Motor neuron (in vitro differentiated cells): ENCODE data around the gene SNX32. TPM values are rescaled to one million over a fixed set of nuclear protein-coding genes. Genes with fewer than 3 reads are reported as not detected.

Experiments
- ATAC-seq, 8 experiments: fragments of 200-7000 bp; cut with Tn5 transposase; replicated peaks in 6 of 8; 2 replicates each; pipeline ENCODE4 v1.8.0; 2021; ENCODE audit warnings: mild to moderate bottlenecking in 8 of 8, moderate library complexity in 8 of 8
- H3K27ac ChIP-seq, 2 donors: fragments of 250-450 bp; sonication (Bioruptor Pico); 2 replicates each; pipeline ENCODE4 v1.9.0; 2021; ENCODE audit warnings: antibody characterized with exemption in 2 of 2, mild to moderate bottlenecking in 2 of 2, moderate library complexity in 1 of 2
- H3K4me1 ChIP-seq, 2 donors: fragments of 250-450 bp; sonication (Bioruptor Pico); replicated peaks in 1 of 2; 2 replicates each; pipeline ENCODE4 v1.6.1; 2021; ENCODE audit warnings: antibody characterized with exemption in 2 of 2, mild to moderate bottlenecking in 2 of 2, moderate library complexity in 1 of 2
- H3K4me3 ChIP-seq, 5 donors: fragments of 250-450 bp; sonication (Bioruptor Pico); 2 replicates each; pipeline ENCODE4 v1.9.0; 2021; ENCODE audit warnings: antibody characterized with exemption in 5 of 5, mild to moderate bottlenecking in 5 of 5, moderate library complexity in 4 of 5
- WGBS, 10 experiments: fragments of 450-650 bp; shearing (Covaris generic); methylation state at CpG; one replicate each; pipeline ENCODE4 v1.0.0; 2022; 5-methylcytosine and 5-hydroxymethylcytosine counted together
- in situ Hi-C, 9 experiments: fragments of 400-800 bp; cut with MboI; loops; one replicate each; pipeline ENCODE4 v1.15.0; 2021; ENCODE audit warnings: low sequenced_read_pairs in 9 of 9, low pct_unique_long_range_greater_than_20kb in 2 of 9; ENCODE audit not compliant: unreplicated experiment in 9 of 9
- total RNA-seq, 8 experiments: library from RNA; unstranded; fragments of 300-600 nt; gene quantifications; 2 replicates each; pipeline versions ENCODE4 v1.2.3 to v1.2.4, GENCODE V29; 2022

The SNX32 gene
- total RNA-seq, 8 experiments from 2014 or later, result 1.5 to 6.7 (median 4.2) TPM

DNA sequence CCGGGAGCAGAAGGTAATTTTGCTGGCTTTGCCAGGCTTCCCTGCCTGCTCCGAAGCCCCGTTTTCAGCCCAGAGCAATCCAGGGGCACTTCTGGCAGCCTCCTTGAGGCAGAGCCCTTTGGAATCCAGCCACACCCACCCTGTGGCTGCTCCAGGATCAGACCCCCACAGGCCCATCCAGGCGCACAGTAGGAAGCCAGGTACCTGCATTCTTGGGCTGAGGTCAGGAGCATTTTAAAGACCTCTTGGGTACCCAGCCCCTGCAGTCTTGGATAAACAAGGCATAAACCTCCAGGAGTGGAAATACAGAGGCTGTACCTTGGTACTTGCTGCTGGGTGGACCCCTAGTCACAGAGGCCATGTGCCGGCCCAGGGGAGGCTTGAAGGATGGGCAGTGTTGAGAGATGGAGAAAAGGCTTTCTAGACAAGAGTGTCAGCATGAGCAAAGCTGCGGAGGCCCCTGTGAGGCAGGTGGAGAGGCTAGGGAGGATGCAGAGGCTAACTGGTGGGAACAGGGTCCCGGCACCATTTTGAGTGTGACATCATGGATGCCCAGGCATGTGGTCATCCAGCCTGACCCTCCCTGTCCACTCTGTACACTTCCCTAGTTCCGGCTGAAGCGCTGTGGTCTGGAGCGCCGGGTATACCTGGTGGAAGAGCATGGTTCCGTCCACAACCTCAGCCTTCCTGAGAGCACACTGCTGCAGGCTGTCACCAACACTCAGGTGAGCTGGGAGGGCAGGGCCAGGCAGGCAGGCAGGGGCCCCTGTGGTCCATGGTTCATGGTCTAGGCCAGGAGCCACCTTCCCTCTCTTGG is 30.3 kb downstream of the SNX32 start:
- Histone ChIP-seq H3K4me1 (peaks cover 6 to 8% of the 10 kb centered on the region in 2 donors), H3K27ac (no peak overlapping the region), H3K4me3 (no peak overlapping the region)
- ATAC-seq, result no peak
- WGBS, 10 experiments, result 80 to 100% (median 87%) methylated on average over 1 to 8 of the region's 12 CpGs; no CpG with 5 or more reads in 7 of the 10 experiments
- in situ Hi-C loops, result no loop called here

DNA sequence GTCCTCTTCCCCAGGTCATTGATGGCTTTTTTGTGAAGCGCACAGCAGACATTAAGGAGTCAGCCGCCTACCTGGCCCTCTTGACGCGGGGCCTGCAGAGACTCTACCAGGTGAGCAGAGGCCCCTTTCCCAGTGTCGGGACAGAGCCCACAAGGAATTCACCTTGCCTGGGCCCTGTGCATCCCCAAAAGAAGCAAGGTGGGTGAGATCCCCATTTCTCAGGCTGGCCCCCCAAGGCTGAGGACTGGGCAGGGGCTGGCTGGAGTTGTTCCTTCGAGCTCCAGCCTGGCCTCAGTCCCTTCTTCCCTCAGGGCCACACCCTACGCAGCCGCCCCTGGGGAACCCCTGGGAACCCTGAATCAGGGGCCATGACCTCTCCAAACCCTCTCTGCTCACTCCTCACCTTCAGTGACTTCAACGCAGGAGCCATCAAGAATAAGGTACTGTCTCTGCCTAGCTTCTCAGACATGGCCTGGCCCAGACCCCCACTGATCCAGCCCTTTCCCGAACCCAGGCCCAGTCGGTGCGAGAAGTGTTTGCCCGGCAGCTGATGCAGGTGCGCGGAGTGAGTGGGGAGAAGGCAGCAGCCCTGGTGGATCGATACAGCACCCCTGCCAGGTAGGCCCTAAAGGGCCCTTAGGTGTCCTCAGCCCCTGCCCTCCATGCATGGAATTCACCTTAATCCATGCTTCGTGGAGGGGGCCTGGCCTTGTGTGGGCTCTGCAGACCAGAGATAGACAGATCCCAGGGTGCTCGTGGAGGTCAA is 31.1 kb downstream of the SNX32 start:
- H3K4me3 ChIP-seq, result no peak overlapping the region
- WGBS, 10 experiments, result 73 to 100% (median 93%) methylated on average over 2 to 9 of the region's 18 CpGs; no CpG with 5 or more reads in 2 of the 10 experiments
- H3K4me1 ChIP-seq, result peaks cover 6 to 8% of the 10 kb centered on the region in 2 donors
- H3K27ac ChIP-seq, result no peak overlapping the region
- no peak for ATAC-seq
- in situ Hi-C loops, result no loop called here

DNA sequence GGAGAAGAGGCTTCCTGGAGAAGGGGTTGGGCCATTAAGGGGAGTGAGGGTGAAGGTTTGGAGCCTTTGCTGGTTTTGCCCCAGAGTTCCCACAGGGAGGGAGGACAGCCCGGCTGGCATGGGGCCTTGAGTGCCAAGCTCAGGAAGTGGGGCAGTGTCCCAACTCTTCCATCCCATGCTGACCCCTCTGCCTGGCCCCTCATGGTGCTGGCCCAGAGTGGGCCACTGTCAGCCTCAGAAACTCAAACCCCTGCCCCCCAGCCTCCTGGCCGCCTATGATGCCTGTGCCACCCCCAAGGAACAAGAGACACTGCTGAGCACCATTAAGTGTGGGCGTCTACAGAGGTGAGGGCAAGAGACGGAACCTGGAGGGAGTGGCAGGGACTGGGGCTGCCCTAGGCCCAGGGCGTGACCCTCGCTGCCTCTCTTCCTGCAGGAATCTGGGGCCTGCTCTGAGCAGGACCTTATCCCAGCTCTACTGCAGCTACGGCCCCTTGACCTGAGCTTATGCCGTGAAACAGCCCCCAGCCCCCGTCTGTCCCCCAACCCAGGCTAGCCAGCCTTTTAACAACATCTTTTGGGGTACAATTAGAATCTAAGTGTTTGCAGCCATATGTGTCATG is 31.9 kb downstream of the SNX32 start:
- Histone ChIP-seq H3K4me1 (peaks cover 6 to 9% of the 10 kb centered on the region in 2 donors), H3K27ac (no peak overlapping the region), H3K4me3 (no peak overlapping the region)
- whole genome bisulfite sequencing, 10 experiments, result 80 to 100% (median 86%) methylated on average over 2 to 3 of the region's 9 CpGs; no CpG with 5 or more reads in 7 of the 10 experiments
- in situ Hi-C loops, result no loop called here
- ATAC-seq, result no peak

DNA sequence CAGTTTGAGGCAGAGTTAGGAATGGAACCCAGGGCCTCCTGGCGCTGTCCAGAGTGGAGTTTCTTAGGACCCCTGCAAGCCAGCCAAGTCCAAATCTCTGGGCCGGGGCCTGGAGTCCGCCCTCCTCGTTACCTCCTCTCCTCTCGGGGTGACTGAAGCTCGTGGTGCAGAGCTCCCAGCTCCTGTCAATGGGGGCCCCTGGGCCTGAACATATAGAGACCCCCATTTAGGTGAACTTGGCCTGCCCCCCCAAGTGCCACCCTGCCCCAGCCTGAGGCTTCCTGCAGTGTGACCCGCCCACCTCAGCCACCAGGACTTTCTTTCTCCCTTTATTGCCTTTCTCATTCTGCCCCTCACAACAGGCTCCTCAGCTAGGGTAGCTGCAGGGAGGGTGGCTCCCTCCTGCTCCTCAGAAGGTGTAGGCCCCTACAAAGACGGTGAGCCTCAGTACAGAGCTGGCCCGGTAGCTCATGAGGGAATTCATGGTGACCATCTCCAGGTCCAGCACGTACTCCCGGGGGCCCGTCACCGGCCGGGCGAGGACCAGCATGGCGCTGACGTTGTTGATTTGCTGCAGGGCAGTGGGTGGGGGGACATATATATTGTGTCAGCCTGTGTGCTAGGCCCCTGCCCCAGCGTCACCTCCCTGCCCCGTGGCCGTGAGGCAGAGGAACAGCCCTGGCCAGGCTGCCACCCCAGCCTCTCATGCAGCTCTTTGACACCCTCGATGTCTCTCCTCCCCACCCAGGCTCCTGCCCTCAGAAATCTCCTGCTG is 32.9 kb downstream of the SNX32 start:
- Histone ChIP-seq H3K4me1 (peaks cover 8 to 14% of the 10 kb centered on the region in 2 donors), H3K27ac (no peak overlapping the region), H3K4me3 (no peak overlapping the region)
- in situ Hi-C loops, result no loop called here
- WGBS, 10 experiments, result 33 to 100% (median 90%) methylated on average over 1 to 13 of the region's 21 CpGs; no CpG with 5 or more reads in 5 of the 10 experiments
- ATAC-seq, result no peak

DNA sequence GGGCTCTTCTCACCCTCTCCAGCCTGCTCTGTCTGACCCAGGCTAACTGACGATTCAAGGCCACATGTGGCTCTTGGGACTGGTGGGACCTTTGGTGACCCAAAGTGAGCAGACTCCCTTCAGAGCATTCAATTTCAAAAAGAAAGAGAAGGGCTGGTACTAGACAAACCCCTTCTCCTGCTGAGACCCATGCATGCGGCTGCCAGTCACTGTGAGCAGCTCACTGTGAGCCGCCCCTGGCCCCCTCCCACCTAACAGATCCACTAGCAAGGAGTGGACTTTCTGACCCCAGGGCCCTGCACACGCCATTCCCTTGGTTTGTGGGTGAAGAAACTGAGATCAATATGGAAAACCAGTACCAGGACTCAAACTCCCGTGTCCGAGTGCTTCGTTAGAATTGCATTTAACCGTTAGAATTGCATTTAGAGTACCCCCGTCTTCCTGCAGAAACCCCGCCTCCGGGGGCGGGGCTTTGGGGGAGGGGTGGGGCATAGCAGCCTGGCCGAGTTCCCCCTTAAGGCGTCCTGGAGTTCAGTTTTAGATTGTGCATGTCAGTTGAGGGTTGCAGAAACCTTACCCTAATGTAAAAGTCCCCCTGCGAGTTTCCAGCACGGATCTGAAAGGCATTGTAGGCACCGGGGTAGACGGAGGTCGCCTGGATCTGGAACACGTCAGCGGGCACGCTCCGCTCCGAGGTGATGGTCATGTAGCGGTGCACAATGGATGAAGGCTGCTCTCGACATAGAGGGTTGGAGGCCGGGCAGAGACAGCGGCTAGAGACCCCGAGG is 33.7 kb downstream of the SNX32 start:
- H3K27ac ChIP-seq, result no peak overlapping the region
- in situ Hi-C loops, result no loop called here
- WGBS, 10 experiments, result 22 to 53% (median 33%) methylated on average over 2 to 7 of the region's 29 CpGs; no CpG with 5 or more reads in 6 of the 10 experiments

DNA sequence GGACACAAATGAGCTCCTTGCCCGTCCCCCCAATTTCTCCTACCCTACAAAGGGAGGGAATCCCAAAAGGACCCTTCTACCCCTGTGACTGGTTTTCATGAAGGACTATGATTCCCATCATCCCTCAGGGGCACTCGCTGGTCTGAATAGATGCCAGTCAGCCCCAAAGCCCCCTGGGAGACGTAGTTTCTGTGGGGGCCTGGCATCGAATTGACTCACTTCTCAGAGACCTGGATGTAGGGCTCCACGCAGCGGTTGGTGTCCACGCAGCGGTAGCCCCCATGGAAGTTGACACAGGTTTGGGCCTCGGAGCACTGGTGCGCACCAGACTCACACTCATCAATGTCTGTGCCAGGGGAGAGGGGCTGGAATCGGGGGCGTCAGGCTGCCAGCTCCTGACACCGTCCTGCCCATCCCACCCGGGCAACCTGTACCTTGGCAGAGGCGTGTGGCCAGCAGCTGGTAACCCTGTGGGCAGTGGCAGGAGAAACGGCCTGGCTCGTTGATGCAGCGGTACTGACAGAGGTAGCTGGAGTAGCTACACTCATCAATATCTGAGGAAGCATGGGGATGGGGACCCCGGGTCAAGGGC is 34.4 kb downstream of the SNX32 start:
- no peak overlapping the region for H3K27ac ChIP-seq
- in situ Hi-C loops, result no loop called here
- peak in 5 of 8 experiments; percentile 18 to 43 (median 35) for ATAC-seq
- peak overlapping the region in 1 of 5 donors; percentile 21 for H3K4me3 ChIP-seq
- 48 to 100% (median 57%) methylated on average over 2 to 5 of the region's 19 CpGs; no CpG with 5 or more reads in 6 of the 10 experiments for WGBS, 10 experiments
- peaks cover 8 to 28% of the 10 kb centered on the region in 2 donors for H3K4me1 ChIP-seq

More for the DNA sequence above, 33.7 kb downstream of the SNX32 start:
- peaks cover 8 to 22% of the 10 kb centered on the region in 2 donors for H3K4me1 ChIP-seq
- H3K4me3 ChIP-seq, result peak overlapping the region in 1 of 5 donors; percentile 21
- peak in 5 of 8 experiments; percentile 1 to 28 (median 10) for ATAC-seq

DNA sequence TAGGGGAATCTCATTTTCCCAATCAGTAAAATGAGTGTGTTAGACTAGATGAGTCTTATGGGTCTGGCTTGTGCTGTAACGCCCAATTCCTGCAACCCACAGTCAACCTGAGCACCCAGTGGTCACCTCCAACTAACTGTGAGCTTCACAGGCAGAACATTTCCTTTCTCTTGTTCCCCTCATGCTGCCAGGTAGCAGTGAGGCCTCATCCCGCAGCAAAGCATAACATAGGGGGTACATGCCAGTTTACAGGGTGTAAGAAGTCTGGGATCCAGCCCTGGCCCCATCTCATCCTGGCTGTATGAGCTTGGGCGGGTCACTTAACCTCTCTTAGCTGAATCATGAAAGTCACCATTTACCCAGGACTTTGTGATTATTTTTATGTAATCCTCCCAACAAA is 35.1 kb downstream of the SNX32 start:
- ATAC-seq, result no peak
- Histone ChIP-seq H3K4me3 (no peak overlapping the region), H3K4me1 (peaks cover 8 to 32% of the 10 kb centered on the region in 2 donors), H3K27ac (no peak overlapping the region)
- in situ Hi-C loops, result no loop called here
- 60 to 100% (median 100%) methylated on average over 1 to 2 of the region's 3 CpGs; no CpG with 5 or more reads in 3 of the 10 experiments for WGBS, 10 experiments

DNA sequence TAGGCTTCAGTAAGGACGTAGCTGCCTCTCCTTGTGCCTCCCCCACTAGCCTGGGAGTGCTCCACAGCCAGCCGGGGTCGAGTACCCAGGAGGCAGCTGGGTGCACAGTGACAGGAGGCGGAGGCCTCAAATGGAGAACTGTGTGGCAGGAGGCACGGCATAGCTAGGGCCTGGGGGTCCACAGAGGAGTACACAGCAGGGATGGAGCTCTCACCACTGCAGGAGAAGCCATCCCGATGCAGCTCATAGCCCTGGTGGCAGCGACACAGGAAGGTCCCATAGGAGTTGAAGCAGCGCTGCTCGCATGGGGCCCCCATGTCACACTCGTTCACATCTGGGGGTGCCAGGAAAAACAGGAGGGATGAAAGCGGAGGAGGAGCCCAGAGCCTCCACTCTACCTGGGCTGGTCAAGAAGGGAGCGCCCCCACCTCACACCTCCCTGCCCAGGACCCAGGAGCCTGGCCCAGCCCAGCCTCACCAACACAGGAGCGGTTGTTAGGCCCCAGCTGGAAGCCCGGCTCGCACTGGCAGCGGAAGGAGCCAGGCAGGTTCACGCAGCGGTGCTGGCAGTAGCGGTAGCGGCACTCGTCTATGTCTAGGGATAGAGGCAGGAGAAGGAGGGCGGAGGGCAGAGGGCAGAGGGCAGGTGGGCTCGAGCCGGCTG is 36.0 kb downstream of the SNX32 start:
- H3K27ac ChIP-seq, result no peak overlapping the region
- H3K4me1 ChIP-seq, result peaks cover 8 to 32% of the 10 kb centered on the region in 2 donors
- 53 to 100% (median 76%) methylated on average over 1 to 9 of the region's 24 CpGs; no CpG with 5 or more reads in 5 of the 10 experiments for WGBS, 10 experiments
- in situ Hi-C loops, result no loop called here
- ATAC-seq, result no peak
- H3K4me3 ChIP-seq, result no peak overlapping the region

DNA sequence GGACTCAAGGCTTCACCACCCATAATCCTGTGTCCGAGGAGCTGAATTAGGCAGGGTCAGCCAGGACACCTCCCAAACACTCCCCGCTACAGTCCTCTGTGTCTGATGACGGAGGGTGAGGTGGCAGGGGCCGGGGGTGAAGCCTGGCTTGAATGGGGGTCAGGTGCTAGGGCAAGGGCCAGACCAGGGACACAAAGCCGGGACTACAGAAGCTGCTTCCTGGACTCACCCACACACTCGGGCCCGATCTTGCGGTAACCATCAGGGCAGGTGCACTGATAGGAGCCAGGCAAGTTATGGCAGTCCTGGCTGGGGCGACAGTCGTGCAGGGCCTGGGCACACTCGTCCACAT is 36.5 kb downstream of the SNX32 start:
- H3K27ac ChIP-seq, result no peak overlapping the region
- H3K4me1 ChIP-seq, result peaks cover 8 to 32% of the 10 kb centered on the region in 2 donors
- in situ Hi-C loops, result no loop called here
- 82 to 100% (median 100%) methylated on average over 1 to 2 of the region's 11 CpGs; no CpG with 5 or more reads in 7 of the 10 experiments for WGBS, 10 experiments
- ATAC-seq, result no peak
- H3K4me3 ChIP-seq, result no peak overlapping the region

DNA sequence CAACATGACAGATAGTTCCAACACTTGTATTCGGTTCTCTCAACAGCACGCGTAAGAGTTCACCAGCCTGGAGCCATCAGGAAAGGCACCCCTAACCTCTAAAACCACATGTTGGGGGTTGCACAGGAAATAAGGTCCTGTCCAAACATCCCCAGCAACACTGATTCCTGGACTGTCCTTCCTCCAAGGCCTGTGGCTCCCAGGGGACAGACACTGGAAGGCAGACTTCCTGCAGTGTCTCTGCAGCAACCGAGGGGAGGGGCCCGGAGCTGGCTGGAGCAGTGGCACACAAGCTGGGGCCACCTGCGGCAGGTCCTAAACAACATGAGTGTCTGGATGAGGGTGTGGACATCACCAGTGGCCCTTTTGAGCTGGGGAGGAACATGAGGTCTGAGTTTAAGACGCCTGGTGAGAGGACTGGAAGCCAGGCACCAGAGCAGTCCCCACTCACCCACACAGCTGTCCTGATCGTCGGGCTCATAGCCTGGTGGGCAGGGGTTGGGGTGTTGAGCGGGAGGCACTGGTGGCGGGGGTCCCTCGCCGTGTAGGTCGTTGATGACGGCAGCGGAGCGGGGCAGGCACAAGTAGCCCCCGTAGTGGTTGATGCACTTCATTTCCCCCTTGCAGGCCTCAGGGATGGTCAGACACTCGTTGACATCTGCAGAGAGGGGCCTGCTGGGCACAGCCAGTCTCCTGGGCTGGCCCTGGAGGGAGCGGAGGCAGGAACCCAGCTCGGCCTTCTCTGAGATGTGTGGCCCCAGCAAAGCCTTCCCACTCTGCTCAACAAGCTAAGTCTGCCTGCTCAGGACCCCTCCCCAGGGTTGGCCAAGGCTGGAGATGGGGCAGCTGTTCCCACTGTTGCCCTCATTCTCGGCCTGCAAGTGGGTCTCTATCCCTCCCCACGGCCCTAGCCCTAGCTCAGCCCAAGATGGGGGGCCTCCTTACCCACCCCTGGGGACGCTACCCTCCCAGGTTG is 37.2 kb downstream of the SNX32 start:
- in situ Hi-C loops, result no loop called here
- Histone ChIP-seq H3K4me1 (peaks cover 8 to 32% of the 10 kb centered on the region in 2 donors), H3K27ac (no peak overlapping the region), H3K4me3 (no peak overlapping the region)
- no peak for ATAC-seq
- 93 to 100% (median 100%) methylated on average over 1 to 3 of the region's 24 CpGs; no CpG with 5 or more reads in 7 of the 10 experiments for WGBS, 10 experiments
